ENCODE data around the gene UBAP1L.
"Not testable (repeated sequence)": the region's sequence is repeated elsewhere in the genome, so short reads cannot be mapped to it uniquely, and the experiment has no call there.

The UBAP1L gene

GRCh38 chr15:65099336-65099735 lies 15.7 kb downstream of the UBAP1L start:
- no peak for DNase-seq

DNA sequence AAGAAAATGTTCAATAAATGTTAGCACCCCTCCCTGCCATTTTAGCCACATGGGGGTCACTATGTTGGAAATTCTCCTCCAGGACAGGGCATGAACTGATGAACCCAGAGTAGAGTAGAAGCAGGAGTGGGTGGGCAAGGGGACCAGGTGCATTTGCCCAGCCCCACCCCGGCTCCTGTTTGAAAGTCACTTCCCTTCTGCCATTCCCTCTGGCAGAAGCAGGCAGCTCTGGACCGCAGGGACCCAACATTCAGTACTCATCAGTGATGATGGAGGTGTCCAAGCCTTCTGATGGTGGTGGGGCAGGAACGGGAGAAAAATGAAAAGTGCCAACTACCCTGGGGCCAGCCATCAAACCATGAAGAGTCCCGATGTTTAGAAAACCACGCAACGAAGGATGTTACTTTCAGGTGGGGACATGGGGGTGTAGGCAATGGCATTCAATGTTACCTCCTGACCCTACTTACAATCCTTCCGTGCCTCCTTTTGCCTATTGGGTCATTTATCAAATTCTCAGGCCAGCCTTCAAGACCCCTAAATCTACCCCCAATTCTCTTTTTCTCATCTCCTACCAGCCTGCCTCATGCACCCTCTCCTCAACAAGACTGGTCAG lies 17.2 kb downstream of the UBAP1L start:
- DNase-seq = no peak

DNA sequence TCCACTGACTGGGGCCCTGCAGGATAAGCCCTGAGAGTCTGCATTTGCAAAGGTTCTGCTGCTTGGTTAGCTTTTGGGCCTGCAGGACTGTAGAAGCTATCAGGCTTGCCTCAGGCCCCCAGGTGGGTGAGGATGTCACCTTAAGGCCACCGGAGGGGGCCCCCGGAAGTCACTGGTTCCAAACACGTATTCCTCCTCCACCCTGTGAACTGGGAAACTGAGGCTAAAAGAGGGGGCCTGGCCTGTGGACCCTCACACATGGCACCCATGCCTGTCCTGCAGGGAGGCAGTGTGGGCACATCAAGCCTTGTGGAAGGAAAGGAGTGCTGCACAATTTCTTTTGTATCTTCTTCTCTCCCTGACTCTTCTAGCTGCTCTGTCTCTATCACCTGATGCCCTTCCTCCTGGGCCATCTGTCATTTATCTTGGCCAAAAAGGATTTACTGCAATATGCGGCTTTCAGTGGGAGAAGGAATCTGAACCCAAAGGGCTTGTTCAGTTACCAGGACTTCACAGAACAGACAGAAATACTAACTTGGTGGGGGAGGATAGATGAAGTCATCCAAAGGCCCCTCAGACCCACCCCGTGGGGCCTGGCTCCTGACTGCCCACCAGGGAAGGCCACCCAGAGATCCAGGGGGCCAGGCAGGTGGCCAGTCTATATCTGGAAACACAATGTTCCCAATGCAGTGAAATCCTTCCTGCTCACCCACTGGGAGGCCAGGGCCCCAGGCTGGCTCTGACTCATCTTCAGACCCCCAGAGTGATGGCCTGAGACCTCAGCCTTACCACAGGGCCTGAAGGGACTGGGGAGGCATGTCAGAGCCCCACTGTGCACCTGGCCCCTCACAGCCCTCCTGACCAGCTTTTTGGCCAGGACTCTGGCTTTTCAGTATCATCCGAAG lies 18.3 kb downstream of the UBAP1L start:
- no peak for DNase-seq

DNA sequence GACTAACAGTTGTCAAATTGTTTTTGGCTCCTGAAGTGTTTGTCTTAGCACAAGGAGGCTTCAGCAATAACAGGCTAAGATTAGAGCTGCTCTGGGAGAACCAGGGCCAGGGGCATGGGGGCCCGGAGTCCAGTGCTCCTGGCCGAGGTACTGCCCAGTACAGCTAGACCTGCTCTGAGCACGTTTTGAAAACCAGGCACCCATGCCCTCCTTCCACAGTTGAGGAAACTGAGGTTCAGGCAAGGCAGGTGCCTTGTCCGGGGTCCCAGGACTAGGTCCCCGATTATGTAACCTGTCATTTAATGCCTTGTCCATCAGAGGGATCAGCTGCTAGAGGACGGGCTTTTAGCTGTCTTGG lies 19.3 kb downstream of the UBAP1L start:
- no peak for DNase-seq

- no peak for DNase-seq
Measured at GRCh38 chr15:65095011-65095746, 19.8 kb downstream of the UBAP1L start.

- no peak for DNase-seq
Measured at GRCh38 chr15:65094294-65094995, 20.6 kb downstream of the UBAP1L start.

GRCh38 chr15:65093793-65094170 lies 21.2 kb downstream of the UBAP1L start:
- DNase-seq = not testable (repeated sequence)

- no peak for DNase-seq
Measured at GRCh38 chr15:65092911-65093792, 21.8 kb downstream of the UBAP1L start.

- DNase-seq = no peak
Measured at GRCh38 chr15:65091946-65092770, 22.8 kb downstream of the UBAP1L start.

DNA sequence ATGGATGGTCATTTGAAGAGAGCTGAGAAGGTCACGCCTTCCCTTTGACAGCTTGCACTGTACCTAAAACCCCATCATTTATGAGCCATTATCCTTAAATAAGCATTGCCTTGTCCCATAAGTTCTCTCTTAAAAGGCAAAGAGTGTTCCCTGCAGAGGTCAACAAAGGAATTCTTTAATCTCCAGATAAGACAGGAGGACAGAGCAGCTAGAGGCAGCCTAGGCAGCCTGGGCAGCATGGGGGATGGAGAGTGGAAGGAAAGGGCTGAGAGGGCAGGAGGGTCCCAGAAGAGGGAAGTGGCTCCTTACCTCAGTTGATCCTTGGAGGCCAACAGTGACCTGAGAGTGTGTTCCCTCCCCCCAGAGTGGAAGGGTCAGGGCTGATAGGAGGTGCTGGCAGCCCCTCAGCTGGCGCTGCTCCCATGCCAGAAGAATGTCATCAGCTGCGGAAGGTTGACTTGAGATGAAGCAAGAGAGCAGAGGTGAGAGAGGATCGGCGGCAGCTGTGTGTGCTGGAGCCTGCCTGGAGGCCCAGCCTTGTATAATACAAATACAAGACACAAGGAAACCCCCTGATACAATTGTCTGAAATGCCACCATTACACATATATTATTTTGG lies 25.7 kb downstream of the UBAP1L start:
- DNase-seq = no peak

DNA sequence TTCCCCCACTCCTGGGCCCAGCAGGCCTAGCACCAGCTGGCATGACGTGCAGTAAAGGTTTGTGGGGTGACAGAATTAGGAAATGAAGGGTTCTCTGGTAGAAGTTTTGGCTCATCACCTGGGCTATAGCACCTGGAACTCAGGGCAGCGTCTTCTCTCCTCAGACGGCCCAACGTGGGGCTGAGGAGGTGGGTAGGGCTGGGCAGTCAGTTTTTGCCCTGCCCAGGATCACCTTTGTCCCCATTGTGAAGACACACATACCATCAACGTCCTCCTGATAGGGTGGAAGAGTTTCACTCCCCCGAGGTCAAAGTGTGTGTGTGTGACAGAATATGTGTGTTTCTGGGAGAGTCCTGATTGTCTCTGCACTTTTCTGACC lies 26.4 kb downstream of the UBAP1L start:
- DNase-seq = no peak

DNA sequence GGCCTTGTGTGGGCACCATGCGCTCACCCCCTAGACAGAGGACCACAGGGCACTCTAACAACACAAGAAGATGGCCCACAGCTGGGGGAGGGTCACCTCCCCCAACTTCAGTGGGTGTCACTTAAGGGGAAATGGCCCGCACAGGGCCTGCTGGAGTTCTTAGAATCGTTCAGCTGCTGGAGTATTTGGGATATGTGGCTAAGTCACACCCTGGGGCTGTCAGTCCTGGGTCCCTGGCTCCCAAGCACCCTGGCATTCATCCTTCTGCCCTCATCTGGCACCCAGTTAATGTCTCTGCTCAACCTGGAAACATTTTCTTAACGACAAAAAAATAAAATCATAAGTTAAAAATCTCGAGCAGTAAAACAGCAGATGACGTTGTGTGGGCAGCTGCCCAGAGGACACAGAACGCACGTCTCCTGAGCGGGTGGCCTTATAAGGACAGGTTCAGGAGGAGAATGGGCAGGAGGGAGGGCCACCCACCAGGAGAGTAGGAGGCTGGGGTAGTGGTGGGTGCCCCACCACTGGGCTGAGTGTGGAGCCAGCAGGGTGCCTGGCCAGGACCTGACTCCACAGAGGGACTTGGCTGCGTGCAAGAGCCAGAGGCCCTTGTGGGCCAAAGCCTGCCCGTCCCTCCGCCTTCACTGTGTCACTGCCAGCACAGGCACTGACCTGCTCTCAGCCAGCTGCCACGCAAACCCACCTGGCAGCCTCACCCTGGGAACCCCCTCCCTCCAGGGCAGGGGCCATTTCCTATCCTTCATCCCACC lies 26.9 kb downstream of the UBAP1L start:
- no peak for DNase-seq

GRCh38 chr15:65087411-65087810 lies 27.6 kb downstream of the UBAP1L start:
- no peak for DNase-seq

DNA sequence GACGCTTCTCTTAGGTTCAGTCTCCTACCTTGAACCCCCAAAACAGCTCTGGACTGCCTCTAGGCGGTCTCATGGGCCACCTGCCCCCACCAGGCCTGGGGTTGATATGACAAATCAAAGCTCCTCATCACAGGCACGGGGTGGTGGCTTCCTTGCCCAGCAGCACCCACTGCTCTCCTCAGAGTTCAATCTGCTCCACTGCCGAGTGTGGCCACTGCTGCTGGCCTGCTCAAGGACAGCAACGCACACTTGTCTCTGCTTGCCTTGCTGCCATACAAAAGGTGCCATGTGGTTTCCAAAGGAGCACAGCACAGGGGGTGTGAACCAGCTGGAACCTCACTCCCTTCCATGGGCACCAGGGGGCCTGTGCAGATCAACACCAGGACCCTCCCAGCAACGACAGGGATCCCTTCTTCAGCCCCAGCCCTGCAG lies 28.3 kb downstream of the UBAP1L start:
- no peak for DNase-seq

DNA sequence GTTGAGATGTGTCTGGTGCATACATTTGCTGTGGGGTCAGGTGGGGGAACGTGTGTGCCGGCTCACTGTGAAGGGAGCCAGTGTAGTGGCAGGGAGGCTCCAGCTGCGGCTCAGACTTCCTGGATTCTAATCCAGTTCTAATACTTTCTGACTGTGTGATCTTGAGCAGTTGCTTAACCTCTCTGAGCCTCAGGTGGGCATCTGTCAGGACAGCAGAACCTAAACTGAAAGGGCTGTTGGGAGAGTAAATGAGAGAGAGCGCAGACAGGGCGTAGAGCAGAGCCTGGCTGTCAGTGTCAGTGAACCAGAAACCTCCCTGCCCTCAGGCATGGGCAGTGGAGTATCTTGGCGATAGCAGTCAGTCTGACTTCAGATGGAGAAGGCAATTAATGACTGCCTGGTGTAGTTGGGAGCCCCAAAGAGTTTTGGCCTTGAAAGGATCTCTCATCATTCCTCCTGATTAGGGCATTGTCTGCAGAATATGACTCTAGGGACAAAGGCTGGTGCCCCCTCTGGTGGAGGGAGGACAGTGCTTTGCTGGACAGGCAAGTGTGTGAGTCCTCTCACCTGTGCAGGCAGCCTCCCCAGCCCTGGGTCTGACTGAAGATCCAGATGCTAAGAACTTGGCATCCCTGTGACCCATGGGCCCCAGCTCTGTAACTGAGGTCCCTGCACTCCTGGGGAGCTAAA lies 28.9 kb downstream of the UBAP1L start:
- no peak for DNase-seq

DNA sequence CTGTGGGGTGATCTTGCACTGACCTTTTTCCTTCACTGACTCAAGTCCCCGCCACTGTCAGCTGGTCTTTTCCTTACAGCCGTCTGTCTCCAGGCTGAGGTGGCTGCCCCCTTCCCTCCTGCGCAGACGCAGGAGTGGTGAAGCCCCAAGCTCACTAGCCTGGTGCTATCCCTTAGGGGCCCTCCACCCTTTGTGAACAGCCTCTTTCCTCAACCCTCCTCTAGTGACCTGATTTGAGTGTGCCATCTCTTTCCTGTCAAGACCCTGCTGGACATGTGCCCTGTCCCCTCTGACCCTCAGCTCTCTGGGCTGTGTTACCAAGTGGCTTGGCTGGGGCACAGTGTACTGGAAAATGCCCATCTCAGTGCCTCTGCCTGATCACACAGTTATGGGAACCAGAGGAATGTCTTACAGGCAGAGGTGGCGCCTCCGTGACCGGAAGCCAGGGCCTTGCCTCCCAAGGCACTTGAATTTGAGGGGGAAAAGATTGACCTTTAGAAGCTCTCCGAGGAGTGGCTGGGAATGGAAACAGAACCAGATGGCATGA lies 29.7 kb downstream of the UBAP1L start:
- DNase-seq = no peak

GRCh38 chr15:65084500-65085206 lies 30.3 kb downstream of the UBAP1L start:
- no peak for DNase-seq

DNA sequence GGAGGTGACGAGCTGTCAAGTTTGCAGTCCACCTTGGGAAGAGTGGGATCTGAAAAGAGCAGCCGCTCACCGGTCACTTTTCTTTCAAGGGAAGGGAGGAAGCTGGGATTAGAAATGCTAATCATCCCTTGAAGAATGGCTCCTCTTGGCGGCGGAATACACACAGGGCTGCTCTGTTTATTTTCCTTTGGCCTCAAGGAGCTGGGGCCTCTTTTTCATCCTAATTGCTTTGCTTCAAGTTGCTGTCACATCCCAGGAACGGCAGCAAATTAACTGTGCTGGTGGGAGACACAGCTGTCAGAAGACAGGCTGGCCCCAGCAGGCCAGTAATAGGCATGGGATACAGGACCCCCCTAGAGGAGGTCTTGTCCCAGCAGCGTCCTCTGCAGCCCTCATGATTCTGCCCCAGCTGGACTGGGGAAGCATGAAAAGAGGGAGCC lies 31.7 kb downstream of the UBAP1L start:
- no peak for DNase-seq
